ENCODE data around the gene TEX11. TPM values are rescaled to one million over a fixed set of nuclear protein-coding genes. Genes with fewer than 3 reads are reported as not detected.
"Not testable (repeated sequence)": the region's sequence is repeated elsewhere in the genome, so short reads cannot be mapped to it uniquely, and the experiment has no call there.

TEX11 gene
- total and polyA plus RNA-seq, 8 donors: 0.06 TPM; not detected in 7

GRCh38 chrX:70774223-70774622 lies 134.3 kb downstream of the TEX11 start:
- no peaks in the 10 kb centered on the region for H3K4me1 ChIP-seq
- intact Hi-C loops (cut with DNase I): no loop called here
- ATAC-seq: no peak

GRCh38 chrX:70769659-70770227 lies 138.8 kb downstream of the TEX11 start:
- ATAC-seq: peak; percentile 33
- intact Hi-C loops (cut with DNase I): no loop called here

More at GRCh38 chrX:70774223-70774622, 134.3 kb downstream of the TEX11 start:
- no peak for TF ChIP-seq CTCF (IDR thresholded peaks at IDR 0.05)
- no peak overlapping the region for H3K27ac ChIP-seq
- no peak overlapping the region for H3K4me3 ChIP-seq
- DNase-seq: no peak
- no peaks in the 10 kb centered on the region for H3K9me3 ChIP-seq
- H3K27me3 ChIP-seq: peaks cover 0 to 5% of the 10 kb centered on the region in 2 donors
- H3K36me3 ChIP-seq: no peaks in the 10 kb centered on the region

GRCh38 chrX:70762285-70762684 lies 146.2 kb downstream of the TEX11 start:
- intact Hi-C loops (cut with DNase I): no loop called here
- Histone ChIP-seq H3K27ac (no peak overlapping the region), H3K4me1 (no peaks in the 10 kb centered on the region), H3K36me3 (no peaks in the 10 kb centered on the region), H3K9me3 (no peaks in the 10 kb centered on the region), H3K27me3 (peaks cover 0 to 3% of the 10 kb centered on the region in 2 donors), H3K4me3 (no peak overlapping the region)
- no peak for TF ChIP-seq CTCF (IDR thresholded peaks at IDR 0.05)
- no peak for DNase-seq
- ATAC-seq: no peak

More at GRCh38 chrX:70769659-70770227, 138.8 kb downstream of the TEX11 start:
- Histone ChIP-seq H3K4me1 (no peaks in the 10 kb centered on the region), H3K27ac (no peak overlapping the region), H3K4me3 (no peak overlapping the region), H3K36me3 (no peaks in the 10 kb centered on the region), H3K9me3 (no peaks in the 10 kb centered on the region), H3K27me3 (peaks cover 0 to 5% of the 10 kb centered on the region in 2 donors)
- peak; percentile 26 to 51 for TF ChIP-seq CTCF (IDR thresholded peaks at IDR 0.05)
- DNase-seq: peak in 1 of 4 donors; percentile 0

GRCh38 chrX:70755850-70756249 lies 152.7 kb downstream of the TEX11 start:
- Histone ChIP-seq H3K4me1 (no peaks in the 10 kb centered on the region), H3K36me3 (no peaks in the 10 kb centered on the region), H3K9me3 (no peaks in the 10 kb centered on the region), H3K4me3 (no peak overlapping the region), H3K27me3 (peaks cover 0 to 3% of the 10 kb centered on the region in 2 donors), H3K27ac (no peak overlapping the region)
- TF ChIP-seq CTCF (IDR thresholded peaks at IDR 0.05): no peak
- no peak for ATAC-seq
- intact Hi-C loops (cut with DNase I): no loop called here
- DNase-seq: no peak

- Histone ChIP-seq H3K9me3 (no peaks in the 10 kb centered on the region), H3K4me1 (no peaks in the 10 kb centered on the region), H3K4me3 (no peak overlapping the region), H3K27me3 (peaks cover 0 to 2% of the 10 kb centered on the region in 2 donors), H3K27ac (no peak overlapping the region), H3K36me3 (no peaks in the 10 kb centered on the region)
- intact Hi-C loops (cut with DNase I): no loop called here
- ATAC-seq: no peak
- no peak for DNase-seq
- TF ChIP-seq CTCF (IDR thresholded peaks at IDR 0.05): no peak
These were observed 154.2 kb downstream of the TEX11 start for GRCh38 chrX:70754169-70754848.

- H3K4me1 ChIP-seq; ATAC-seq; H3K27me3 ChIP-seq; H3K9me3 ChIP-seq; H3K36me3 ChIP-seq; H3K4me3 ChIP-seq; DNase-seq; intact Hi-C loops (cut with DNase I); H3K27ac ChIP-seq: not testable (repeated sequence)
These were observed 174.7 kb downstream of the TEX11 start for GRCh38 chrX:70733774-70734173.

GRCh38 chrX:70727961-70728360 lies 180.6 kb downstream of the TEX11 start:
- ATAC-seq; H3K4me1 ChIP-seq; DNase-seq; H3K27me3 ChIP-seq; H3K4me3 ChIP-seq; intact Hi-C loops (cut with DNase I); H3K36me3 ChIP-seq; H3K9me3 ChIP-seq; H3K27ac ChIP-seq: not testable (repeated sequence)
